HepG2 (cell line): Measurements from ENCODE around the gene GOLPH3. TPM values are rescaled to one million over a fixed set of nuclear protein-coding genes. Genes with fewer than 3 reads are reported as not detected.

ENCODE experiments used
- ATAC-seq: fragments of 200-7000 bp; cut with Tn5 transposase; 3 replicates; pipeline ENCODE4 v1.9.1; 2020; ENCODE audit warnings: mild to moderate bottlenecking, moderate library complexity
- BruUV-seq: library from RNA; stranded (reverse); fragments of 400-500 nt; replicated peaks from 2 replicates; lab custom pipeline; 2021; lab: Mats Ljungman, UMichigan
- CTCF ChIA-PET: fragments of 300-600 bp; formaldehyde crosslinking; extraction: SDS; loops from one replicate; lab custom pipeline; 2021; ENCODE audit warnings: low total read pairs, inconsistent platforms, low intra/inter-chr PET ratio; lab: Yijun Ruan, JAX
- POLR2A ChIA-PET: fragments of 350-600 bp; sonication (Branson Sonifier 250); formaldehyde crosslinking; loops from one replicate; lab custom pipeline; 2020; ENCODE audit warnings: antibody characterized with exemption, inconsistent platforms; lab: Yijun Ruan, JAX
- DNase-seq: peaks from one replicate; pipeline ENCODE4 v3.0.0-alpha.2; 2015; ENCODE audit warnings: low spot score
- FAIRE-seq: peaks from 3 replicates; lab custom pipeline; 2011; peaks lifted over from hg19 to GRCh38; lab: Jason Lieb, UNC
- H2AFZ ChIP-seq: one replicate; pipeline ENCODE4 v1.6.1; 2011; ENCODE audit warnings: low read length, inconsistent platforms
- H3K27ac ChIP-seq: fragments of 300-600 bp; 3 replicates; pipeline ENCODE4 v1.8.0; 2011; ENCODE audit warnings: mixed run types, mild to moderate bottlenecking, mixed read lengths, low read length, inconsistent platforms; ENCODE audit not compliant: insufficient read depth; ENCODE audit errors: extremely low read length
- H3K27me3 ChIP-seq, 2 experiments: fragments of 200-600 bp in 1 of 2; 2 replicates in 1 of 2; 3 replicates in 1 of 2; pipeline versions ENCODE4 v1.6.0 to v1.8.0; 2011; ENCODE audit warnings: low read length in 2 of 2, mild to moderate bottlenecking in 2 of 2, moderate library complexity in 2 of 2, inconsistent platforms in 1 of 2; ENCODE audit not compliant: insufficient read depth in 2 of 2, control insufficient read depth in 1 of 2
- H3K36me3 ChIP-seq, 2 experiments: fragments of 200-600 bp in 1 of 2; replicated peaks in 1 of 2; 2 replicates in 1 of 2; 3 replicates in 1 of 2; pipeline versions ENCODE4 v1.5.1 to v1.8.0; 2011; ENCODE audit warnings: low read length in 2 of 2, inconsistent platforms in 1 of 2; ENCODE audit not compliant: insufficient read depth in 2 of 2, control insufficient read depth in 1 of 2
- H3K4me1 ChIP-seq: 2 replicates; pipeline ENCODE4 v1.5.1; 2012; ENCODE audit warnings: low read length, inconsistent platforms; ENCODE audit not compliant: insufficient read depth
- H3K4me2 ChIP-seq: 2 replicates; pipeline ENCODE4 v1.6.0; 2011; ENCODE audit warnings: low read depth, low read length, inconsistent platforms
- H3K4me3 ChIP-seq, 3 experiments: fragments of 200-600 bp in 1 of 3; sonication (generic), shearing (Covaris generic) in 1 of 3; replicated peaks in 1 of 3; 2 replicates each; pipeline ENCODE4 v1.5.1; 2011 to 2016; ENCODE audit warnings: low read length in 3 of 3, inconsistent platforms in 2 of 3, low read depth in 2 of 3, mild to moderate bottlenecking in 2 of 3, control low read depth in 1 of 3, mixed read lengths in 1 of 3; ENCODE audit not compliant: insufficient read depth in 1 of 3
- H3K79me2 ChIP-seq: one replicate; pipeline ENCODE4 v1.6.1; 2011; ENCODE audit warnings: low read length, inconsistent platforms; ENCODE audit not compliant: insufficient read depth
- H3K9ac ChIP-seq: 2 replicates; pipeline ENCODE4 v1.6.0; 2011; ENCODE audit warnings: mild to moderate bottlenecking, low read depth, low read length, inconsistent platforms; ENCODE audit not compliant: insufficient read depth
- H3K9me3 ChIP-seq: 2 replicates; pipeline ENCODE4 v1.5.1; 2012; ENCODE audit warnings: mild to moderate bottlenecking, low read length
- H4K20me1 ChIP-seq: 2 replicates; pipeline ENCODE4 v1.6.0; 2011; ENCODE audit warnings: inconsistent platforms, mild to moderate bottlenecking, low read length, moderate library complexity; ENCODE audit not compliant: insufficient read depth
- CEBPG ChIP-seq: IDR thresholded peaks from 2 replicates; pipeline ENCODE4 v1.6.1; 2016
- ETV5 ChIP-seq: IDR thresholded peaks from 2 replicates; pipeline ENCODE4 v1.6.1; 2018; ENCODE audit warnings: missing biosample characterization, missing genetic modification reagents, inconsistent platforms, borderline replicate concordance
- GATAD2A ChIP-seq: IDR thresholded peaks from 2 replicates; pipeline ENCODE4 v1.6.1; 2016
- HNF4A ChIP-seq: sonication (generic); formaldehyde crosslinking; IDR thresholded peaks from 2 replicates; pipeline ENCODE4 v1.4.0; 2020; ENCODE audit warnings: missing genetic modification reagents
- KDM1A ChIP-seq: IDR thresholded peaks from 2 replicates; pipeline ENCODE4 v1.6.1; 2016; ENCODE audit warnings: missing compliant biosample characterization
- MAFF ChIP-seq: IDR thresholded peaks from 2 replicates; pipeline ENCODE4 v1.6.1; 2011; ENCODE audit warnings: low read depth, low read length, improper control_type of control experiment
- NRL ChIP-seq: sonication (generic); formaldehyde crosslinking; IDR thresholded peaks from 2 replicates; pipeline ENCODE4 v1.5.0; 2020; ENCODE audit warnings: missing genetic modification reagents, mild to moderate bottlenecking, moderate library complexity, borderline replicate concordance
- ONECUT2 ChIP-seq: sonication (generic); formaldehyde crosslinking; IDR thresholded peaks from 2 replicates; pipeline ENCODE4 v1.4.0; 2020; ENCODE audit warnings: missing genetic modification reagents
- POGZ ChIP-seq: sonication (generic); formaldehyde crosslinking; IDR thresholded peaks from 2 replicates; pipeline ENCODE4 v1.4.0; 2020; ENCODE audit warnings: mild to moderate bottlenecking, missing genetic modification reagents
- ZNF776 ChIP-seq: sonication (generic); formaldehyde crosslinking; IDR thresholded peaks from 2 replicates; pipeline ENCODE4 v1.4.0; 2020; ENCODE audit warnings: mild to moderate bottlenecking, missing genetic modification reagents
- WGBS: methylation state at CpG from one replicate; pipeline ENCODE4 v1.1.6; 2017; ENCODE audit warnings: low lambda C conversion rate; 5-methylcytosine and 5-hydroxymethylcytosine counted together
- in situ Hi-C: cut with HindIII; loops from 2 replicates; pipeline ENCODE4 v1.10.0; 2017; ENCODE audit warnings: low pct_unique_long_range_greater_than_20kb; ENCODE audit not compliant: extremely low pct_ligation_motif_present
- intact Hi-C: fragments of 100-400 bp; cut with micrococcal nuclease; formaldehyde crosslinking; loops from one replicate; pipeline ENCODE4 v1.10.0; 2022; ENCODE audit not compliant: unreplicated experiment
- polyA plus RNA-seq, 8 experiments: library from polyadenylated mRNA; depleted of rRNA in 3 of 8; stranded (reverse) in 7 of 8; unstranded in 1 of 8; fragments of >200 nt; fragmentation: Illumina TruSeq in 4 of 8; extraction: Trizol in 4 of 8; gene quantifications; 2 replicates each; pipeline versions ENCODE4 v1.2.1 to v1.2.3, GENCODE V29; 2011 to 2016; ENCODE audit warnings: low read depth in 4 of 8, missing spikeins in 1 of 8, mixed read lengths in 1 of 8; ENCODE audit not compliant: insufficient read depth in 1 of 8
- total RNA-seq, 5 experiments: library from RNA; depleted of rRNA; stranded (reverse); fragments of >200 nt; fragmentation: Illumina TruSeq; extraction: Trizol; gene quantifications; 2 replicates each; pipeline ENCODE4 v1.2.3, GENCODE V29; 2016; ENCODE audit warnings: low read depth in 1 of 5
- TF ChIP-seq, protein P1 (sequence below): sonication (generic); formaldehyde crosslinking; IDR thresholded peaks from 2 replicates; pipeline ENCODE4 v1.9.0; 2022; ENCODE audit warnings: missing genetic modification reagents, mild to moderate bottlenecking, borderline replicate concordance
- TF ChIP-seq, protein P2 (sequence below): IDR thresholded peaks from 2 replicates; pipeline ENCODE4 v1.4.0; 2020; ENCODE audit warnings: mild to moderate bottlenecking, missing genetic modification reagents
- TF ChIP-seq, protein P3 (sequence below): sonication (generic); formaldehyde crosslinking; IDR thresholded peaks from 2 replicates; pipeline ENCODE4 v1.4.0; 2020; ENCODE audit warnings: mild to moderate bottlenecking, missing genetic modification reagents
- TF ChIP-seq, protein P4 (sequence below): sonication (generic); formaldehyde crosslinking; IDR thresholded peaks from 2 replicates; pipeline ENCODE4 v1.4.0; 2020; ENCODE audit warnings: missing genetic modification reagents, mild to moderate bottlenecking, borderline replicate concordance
- TF ChIP-seq, protein P5 (sequence below): IDR thresholded peaks from 2 replicates; pipeline ENCODE4 v1.6.1; 2016
- TF ChIP-seq, protein P6 (sequence below): sonication (generic); formaldehyde crosslinking; IDR thresholded peaks from 2 replicates; pipeline ENCODE4 v1.4.0; 2020; ENCODE audit warnings: mild to moderate bottlenecking, missing genetic modification reagents, borderline replicate concordance

The GOLPH3 gene
- total and polyA plus RNA-seq, 2 of the 13 experiments (the other 11 are each of a cell fraction or from before 2014, with no cell fraction given) = 59.5 to 84.5 TPM

DNA sequence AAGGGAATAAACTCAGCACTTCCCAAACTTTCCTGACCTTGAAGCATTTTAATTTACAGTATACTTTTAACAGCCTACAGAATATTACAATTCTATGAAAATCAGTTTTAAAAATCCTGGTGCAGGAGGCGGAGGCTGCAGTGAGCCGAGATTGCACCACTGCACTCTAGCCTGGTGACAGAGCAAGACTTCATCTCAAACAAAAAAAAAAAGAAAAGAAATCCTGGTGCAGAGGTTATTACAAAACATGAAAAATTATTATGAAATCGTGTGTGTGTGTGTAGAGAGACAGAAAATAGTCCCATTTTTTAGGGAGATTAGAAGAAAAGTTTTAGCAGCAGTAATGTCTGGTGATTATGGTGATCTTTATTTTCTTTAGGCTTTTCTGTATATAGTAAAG, 26.9 kb downstream of the GOLPH3 start:
- BruUV-seq = no TSS peak
- Histone ChIP-seq H3K27me3 (no peaks in the 10 kb centered on the region), H3K4me1 (peaks cover 69% of the 10 kb centered on the region), H2AFZ (no peak overlapping the region), H3K36me3 (peaks cover 2 to 8% of the 10 kb centered on the region in 2 experiments; a peak in 2 of 5 replicates), H3K4me3 (no peak overlapping the region), H3K27ac (peak overlapping the region; percentile 42), H4K20me1 (peaks cover 75% of the 10 kb centered on the region), H3K9me3 (no peaks in the 10 kb centered on the region), H3K79me2 (peaks cover 89% of the 10 kb centered on the region), H3K9ac (no peak overlapping the region), H3K4me2 (peak overlapping the region; percentile 7; the same call in 1 of the 2 replicates)
- ATAC-seq = peak; percentile 20; the same call in 2 of the 3 replicates
- no peak for DNase-seq
- 39% methylated on average over 3 of the region's 3 CpGs for WGBS
- intact Hi-C loops = no loop called here
- in situ Hi-C loops = no loop called here
- CTCF ChIA-PET = no interaction called here
- FAIRE-seq = no peak
- POLR2A ChIA-PET = no interaction called here
- TF ChIP-seq MAFF = no peak
- TF ChIP-seq, protein P1, sequence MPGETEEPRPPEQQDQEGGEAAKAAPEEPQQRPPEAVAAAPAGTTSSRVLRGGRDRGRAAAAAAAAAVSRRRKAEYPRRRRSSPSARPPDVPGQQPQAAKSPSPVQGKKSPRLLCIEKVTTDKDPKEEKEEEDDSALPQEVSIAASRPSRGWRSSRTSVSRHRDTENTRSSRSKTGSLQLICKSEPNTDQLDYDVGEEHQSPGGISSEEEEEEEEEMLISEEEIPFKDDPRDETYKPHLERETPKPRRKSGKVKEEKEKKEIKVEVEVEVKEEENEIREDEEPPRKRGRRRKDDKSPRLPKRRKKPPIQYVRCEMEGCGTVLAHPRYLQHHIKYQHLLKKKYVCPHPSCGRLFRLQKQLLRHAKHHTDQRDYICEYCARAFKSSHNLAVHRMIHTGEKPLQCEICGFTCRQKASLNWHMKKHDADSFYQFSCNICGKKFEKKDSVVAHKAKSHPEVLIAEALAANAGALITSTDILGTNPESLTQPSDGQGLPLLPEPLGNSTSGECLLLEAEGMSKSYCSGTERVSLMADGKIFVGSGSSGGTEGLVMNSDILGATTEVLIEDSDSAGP (CRISPR knock-in tag) = no peak
- TF ChIP-seq GATAD2A = peak; percentile 10; the same call in 1 of the 2 replicates
- no peak for TF ChIP-seq POGZ (CRISPR knock-in tag)
- TF ChIP-seq, protein P2, sequence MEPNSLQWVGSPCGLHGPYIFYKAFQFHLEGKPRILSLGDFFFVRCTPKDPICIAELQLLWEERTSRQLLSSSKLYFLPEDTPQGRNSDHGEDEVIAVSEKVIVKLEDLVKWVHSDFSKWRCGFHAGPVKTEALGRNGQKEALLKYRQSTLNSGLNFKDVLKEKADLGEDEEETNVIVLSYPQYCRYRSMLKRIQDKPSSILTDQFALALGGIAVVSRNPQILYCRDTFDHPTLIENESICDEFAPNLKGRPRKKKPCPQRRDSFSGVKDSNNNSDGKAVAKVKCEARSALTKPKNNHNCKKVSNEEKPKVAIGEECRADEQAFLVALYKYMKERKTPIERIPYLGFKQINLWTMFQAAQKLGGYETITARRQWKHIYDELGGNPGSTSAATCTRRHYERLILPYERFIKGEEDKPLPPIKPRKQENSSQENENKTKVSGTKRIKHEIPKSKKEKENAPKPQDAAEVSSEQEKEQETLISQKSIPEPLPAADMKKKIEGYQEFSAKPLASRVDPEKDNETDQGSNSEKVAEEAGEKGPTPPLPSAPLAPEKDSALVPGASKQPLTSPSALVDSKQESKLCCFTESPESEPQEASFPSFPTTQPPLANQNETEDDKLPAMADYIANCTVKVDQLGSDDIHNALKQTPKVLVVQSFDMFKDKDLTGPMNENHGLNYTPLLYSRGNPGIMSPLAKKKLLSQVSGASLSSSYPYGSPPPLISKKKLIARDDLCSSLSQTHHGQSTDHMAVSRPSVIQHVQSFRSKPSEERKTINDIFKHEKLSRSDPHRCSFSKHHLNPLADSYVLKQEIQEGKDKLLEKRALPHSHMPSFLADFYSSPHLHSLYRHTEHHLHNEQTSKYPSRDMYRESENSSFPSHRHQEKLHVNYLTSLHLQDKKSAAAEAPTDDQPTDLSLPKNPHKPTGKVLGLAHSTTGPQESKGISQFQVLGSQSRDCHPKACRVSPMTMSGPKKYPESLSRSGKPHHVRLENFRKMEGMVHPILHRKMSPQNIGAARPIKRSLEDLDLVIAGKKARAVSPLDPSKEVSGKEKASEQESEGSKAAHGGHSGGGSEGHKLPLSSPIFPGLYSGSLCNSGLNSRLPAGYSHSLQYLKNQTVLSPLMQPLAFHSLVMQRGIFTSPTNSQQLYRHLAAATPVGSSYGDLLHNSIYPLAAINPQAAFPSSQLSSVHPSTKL (CRISPR knock-in tag) = no peak
- TF ChIP-seq, protein P3, sequence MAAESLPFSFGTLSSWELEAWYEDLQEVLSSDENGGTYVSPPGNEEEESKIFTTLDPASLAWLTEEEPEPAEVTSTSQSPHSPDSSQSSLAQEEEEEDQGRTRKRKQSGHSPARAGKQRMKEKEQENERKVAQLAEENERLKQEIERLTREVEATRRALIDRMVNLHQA (CRISPR knock-in tag) = no peak
- TF ChIP-seq HNF4A (CRISPR knock-in tag) = peak; percentile 26; the same call in 1 of the 2 replicates
- TF ChIP-seq KDM1A (CRISPR knock-in tag) = no peak
- TF ChIP-seq ZNF776 (CRISPR knock-in tag) = no peak
- TF ChIP-seq CEBPG (CRISPR knock-in tag) = peak; percentile 55
- TF ChIP-seq, protein P4, sequence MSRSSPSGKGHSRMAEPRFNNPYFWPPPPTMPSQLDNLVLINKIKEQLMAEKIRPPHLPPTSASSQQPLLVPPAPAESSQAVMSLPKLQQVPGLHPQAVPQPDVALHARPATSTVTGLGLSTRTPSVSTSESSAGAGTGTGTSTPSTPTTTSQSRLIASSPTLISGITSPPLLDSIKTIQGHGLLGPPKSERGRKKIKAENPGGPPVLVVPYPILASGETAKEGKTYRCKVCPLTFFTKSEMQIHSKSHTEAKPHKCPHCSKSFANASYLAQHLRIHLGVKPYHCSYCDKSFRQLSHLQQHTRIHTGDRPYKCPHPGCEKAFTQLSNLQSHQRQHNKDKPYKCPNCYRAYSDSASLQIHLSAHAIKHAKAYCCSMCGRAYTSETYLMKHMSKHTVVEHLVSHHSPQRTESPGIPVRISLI (CRISPR knock-in tag) = peak; percentile 38; the same call in 1 of the 2 replicates
- TF ChIP-seq ETV5 (CRISPR knock-in tag) = no peak
- TF ChIP-seq, protein P5, sequence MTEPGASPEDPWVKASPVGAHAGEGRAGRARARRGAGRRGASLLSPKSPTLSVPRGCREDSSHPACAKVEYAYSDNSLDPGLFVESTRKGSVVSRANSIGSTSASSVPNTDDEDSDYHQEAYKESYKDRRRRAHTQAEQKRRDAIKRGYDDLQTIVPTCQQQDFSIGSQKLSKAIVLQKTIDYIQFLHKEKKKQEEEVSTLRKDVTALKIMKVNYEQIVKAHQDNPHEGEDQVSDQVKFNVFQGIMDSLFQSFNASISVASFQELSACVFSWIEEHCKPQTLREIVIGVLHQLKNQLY (CRISPR knock-in tag) = no peak
- TF ChIP-seq ONECUT2 = no peak
- no peak for TF ChIP-seq NRL (CRISPR knock-in tag)
- TF ChIP-seq, protein P6, sequence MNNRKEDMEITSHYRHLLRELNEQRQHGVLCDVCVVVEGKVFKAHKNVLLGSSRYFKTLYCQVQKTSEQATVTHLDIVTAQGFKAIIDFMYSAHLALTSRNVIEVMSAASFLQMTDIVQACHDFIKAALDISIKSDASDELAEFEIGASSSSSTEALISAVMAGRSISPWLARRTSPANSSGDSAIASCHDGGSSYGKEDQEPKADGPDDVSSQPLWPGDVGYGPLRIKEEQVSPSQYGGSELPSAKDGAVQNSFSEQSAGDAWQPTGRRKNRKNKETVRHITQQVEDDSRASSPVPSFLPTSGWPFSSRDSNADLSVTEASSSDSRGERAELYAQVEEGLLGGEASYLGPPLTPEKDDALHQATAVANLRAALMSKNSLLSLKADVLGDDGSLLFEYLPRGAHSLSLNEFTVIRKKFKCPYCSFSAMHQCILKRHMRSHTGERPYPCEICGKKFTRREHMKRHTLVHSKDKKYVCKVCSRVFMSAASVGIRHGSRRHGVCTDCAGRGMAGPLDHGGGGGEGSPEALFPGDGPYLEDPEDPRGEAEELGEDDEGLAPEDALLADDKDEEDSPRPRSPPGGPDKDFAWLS (CRISPR knock-in tag) = no peak
